Motor neuron (in vitro differentiated cells): ENCODE data around the gene PEX5L. TPM values are rescaled to one million over a fixed set of nuclear protein-coding genes. Genes with fewer than 3 reads are reported as not detected.

Source experiments
- ATAC-seq, 8 experiments: fragments of 200-7000 bp; cut with Tn5 transposase; replicated peaks in 6 of 8; 2 replicates each; pipeline ENCODE4 v1.8.0; 2021; ENCODE audit warnings: mild to moderate bottlenecking in 8 of 8, moderate library complexity in 8 of 8
- H3K27ac ChIP-seq, 2 donors: fragments of 250-450 bp; sonication (Bioruptor Pico); 2 replicates each; pipeline ENCODE4 v1.9.0; 2021; ENCODE audit warnings: antibody characterized with exemption in 2 of 2, mild to moderate bottlenecking in 2 of 2, moderate library complexity in 1 of 2
- H3K4me1 ChIP-seq, 2 donors: fragments of 250-450 bp; sonication (Bioruptor Pico); replicated peaks in 1 of 2; 2 replicates each; pipeline ENCODE4 v1.6.1; 2021; ENCODE audit warnings: antibody characterized with exemption in 2 of 2, mild to moderate bottlenecking in 2 of 2, moderate library complexity in 1 of 2
- H3K4me3 ChIP-seq, 5 donors: fragments of 250-450 bp; sonication (Bioruptor Pico); 2 replicates each; pipeline ENCODE4 v1.9.0; 2021; ENCODE audit warnings: antibody characterized with exemption in 5 of 5, mild to moderate bottlenecking in 5 of 5, moderate library complexity in 4 of 5
- WGBS, 10 experiments: fragments of 450-650 bp; shearing (Covaris generic); methylation state at CpG; one replicate each; pipeline ENCODE4 v1.0.0; 2022; 5-methylcytosine and 5-hydroxymethylcytosine counted together
- in situ Hi-C, 9 experiments: fragments of 400-800 bp; cut with MboI; loops; one replicate each; pipeline ENCODE4 v1.15.0; 2021; ENCODE audit warnings: low sequenced_read_pairs in 9 of 9, low pct_unique_long_range_greater_than_20kb in 2 of 9; ENCODE audit not compliant: unreplicated experiment in 9 of 9
- total RNA-seq, 8 experiments: library from RNA; unstranded; fragments of 300-600 nt; gene quantifications; 2 replicates each; pipeline versions ENCODE4 v1.2.3 to v1.2.4, GENCODE V29; 2022

PEX5L gene
- total RNA-seq, 8 experiments from 2014 or later: 3.6 to 76.9 (median 9.1) TPM

GRCh38 chr3:179949412-179949811, 87.3 kb downstream of the PEX5L start:
- in situ Hi-C loops: loop anchor here in 1 of 9 experiments (25.0 kb wide), 1 partner anchor 638 kb away; no protein-coding TSS in a partner anchor
- ATAC-seq: no peak
- no peak overlapping the region for H3K4me3 ChIP-seq
- 0 to 17% (median 0%) methylated on average over 1 of the region's 1 CpG; no CpG with 5 or more reads in 6 of the 10 experiments for WGBS, 10 experiments
- H3K4me1 ChIP-seq: peaks cover 5 to 8% of the 10 kb centered on the region in 2 donors
- H3K27ac ChIP-seq: no peak overlapping the region

GRCh38 chr3:179948740-179949139, 88.0 kb downstream of the PEX5L start:
- Histone ChIP-seq H3K4me3 (no peak overlapping the region), H3K4me1 (peaks cover 5 to 9% of the 10 kb centered on the region in 2 donors), H3K27ac (no peak overlapping the region)
- 43 to 100% (median 81%) methylated on average over 1 to 7 of the region's 7 CpGs for WGBS, 10 experiments
- no peak for ATAC-seq
- in situ Hi-C loops: loop anchor here in 1 of 9 experiments (25.0 kb wide), 1 partner anchor 639 kb away; no protein-coding TSS in a partner anchor

GRCh38 chr3:179945569-179945968, 91.2 kb downstream of the PEX5L start:
- no peak for ATAC-seq
- Histone ChIP-seq H3K4me3 (no peak overlapping the region), H3K4me1 (peaks cover 5 to 14% of the 10 kb centered on the region in 2 donors), H3K27ac (no peak overlapping the region)
- WGBS, 10 experiments: 5 to 94% (median 88%) methylated on average over 2 to 7 of the region's 7 CpGs; no CpG with 5 or more reads in 2 of the 10 experiments
- in situ Hi-C loops: loop anchor here in 1 of 9 experiments (25.0 kb wide), 1 partner anchor 642 kb away; no protein-coding TSS in a partner anchor

GRCh38 chr3:179943117-179943880, 93.4 kb downstream of the PEX5L start:
- Histone ChIP-seq H3K4me1 (peaks cover 0 to 7% of the 10 kb centered on the region in 2 donors), H3K4me3 (no peak overlapping the region), H3K27ac (no peak overlapping the region)
- in situ Hi-C loops: loop anchor here in 1 of 9 experiments (25.0 kb wide), 1 partner anchor 644 kb away; no protein-coding TSS in a partner anchor
- WGBS, 10 experiments: 11 to 57% (median 35%) methylated on average over 1 to 6 of the region's 6 CpGs
- ATAC-seq: peak in 6 of 8 experiments; percentile 61 to 98 (median 97)

GRCh38 chr3:179942553-179943075, 94.1 kb downstream of the PEX5L start:
- ATAC-seq: peak in 2 of 8 experiments; percentile 9 to 62
- Histone ChIP-seq H3K4me1 (peaks cover 0 to 7% of the 10 kb centered on the region in 2 donors), H3K27ac (no peak overlapping the region), H3K4me3 (no peak overlapping the region)
- 46 to 100% (median 96%) methylated on average over 1 to 7 of the region's 11 CpGs; no CpG with 5 or more reads in 1 of the 10 experiments for WGBS, 10 experiments
- in situ Hi-C loops: loop anchor here in 1 of 9 experiments (25.0 kb wide), 1 partner anchor 645 kb away; no protein-coding TSS in a partner anchor

- in situ Hi-C loops: loop anchor here in 1 of 9 experiments (25.0 kb wide), 1 partner anchor 652 kb away; no protein-coding TSS in a partner anchor
These were observed 101.0 kb downstream of the PEX5L start for GRCh38 chr3:179935710-179936109.

GRCh38 chr3:179933914-179934313, 102.8 kb downstream of the PEX5L start:
- in situ Hi-C loops: loop anchor here in 1 of 9 experiments (25.0 kb wide), 1 partner anchor 653 kb away; no protein-coding TSS in a partner anchor
- peak in 1 of 8 experiments; percentile 77 for ATAC-seq
- H3K27ac ChIP-seq: no peak overlapping the region

More at GRCh38 chr3:179935710-179936109, 101.0 kb downstream of the PEX5L start:
- Histone ChIP-seq H3K4me1 (no peaks in the 10 kb centered on the region), H3K4me3 (no peak overlapping the region), H3K27ac (no peak overlapping the region)
- WGBS, 10 experiments: 46 to 92% (median 71%) methylated on average over 1 to 2 of the region's 2 CpGs; no CpG with 5 or more reads in 3 of the 10 experiments
- no peak for ATAC-seq

GRCh38 chr3:179933080-179933479, 103.7 kb downstream of the PEX5L start:
- H3K4me1 ChIP-seq: no peaks in the 10 kb centered on the region
- H3K4me3 ChIP-seq: no peak overlapping the region
- H3K27ac ChIP-seq: no peak overlapping the region
- in situ Hi-C loops: loop anchor here in 1 of 9 experiments (25.0 kb wide), 1 partner anchor 654 kb away; no protein-coding TSS in a partner anchor
- peak in 4 of 8 experiments; percentile 67 to 85 (median 76) for ATAC-seq
- WGBS, 10 experiments: 3 to 88% (median 73%) methylated on average over 1 to 4 of the region's 4 CpGs; no CpG with 5 or more reads in 3 of the 10 experiments

More at GRCh38 chr3:179933914-179934313, 102.8 kb downstream of the PEX5L start:
- no peak overlapping the region for H3K4me3 ChIP-seq
- WGBS, 10 experiments: 0 to 100% (median 82%) methylated on average over 1 to 4 of the region's 4 CpGs; no CpG with 5 or more reads in 2 of the 10 experiments
- no peaks in the 10 kb centered on the region for H3K4me1 ChIP-seq

- peak in 3 of 8 experiments; percentile 65 to 82 (median 72) for ATAC-seq
- in situ Hi-C loops: loop anchor here in 1 of 9 experiments (25.0 kb wide), 1 partner anchor 655 kb away; no protein-coding TSS in a partner anchor
- Histone ChIP-seq H3K4me1 (no peaks in the 10 kb centered on the region), H3K27ac (no peak overlapping the region), H3K4me3 (no peak overlapping the region)
- WGBS, 10 experiments: 0 to 100% (median 87%) methylated on average over 1 of the region's 1 CpG
These were observed 104.1 kb downstream of the PEX5L start for GRCh38 chr3:179932674-179933073.

GRCh38 chr3:179929091-179929529, 107.6 kb downstream of the PEX5L start:
- WGBS, 10 experiments: 0 to 82% (median 51%) methylated on average over 1 of the region's 1 CpG; no CpG with 5 or more reads in 4 of the 10 experiments
- no peak overlapping the region for H3K27ac ChIP-seq

GRCh38 chr3:179927191-179927590, 109.5 kb downstream of the PEX5L start:
- H3K4me3 ChIP-seq: no peak overlapping the region
- H3K4me1 ChIP-seq: no peaks in the 10 kb centered on the region
- in situ Hi-C loops: loop anchor here in 2 of 9 experiments (10.0 to 25.0 kb wide), 2 partner anchors 660 to 668 kb away; no protein-coding TSS in a partner anchor
- H3K27ac ChIP-seq: no peak overlapping the region
- 8 to 92% (median 83%) methylated on average over 2 to 3 of the region's 3 CpGs; no CpG with 5 or more reads in 4 of the 10 experiments for WGBS, 10 experiments
- no peak for ATAC-seq

More at GRCh38 chr3:179929091-179929529, 107.6 kb downstream of the PEX5L start:
- in situ Hi-C loops: loop anchor here in 2 of 9 experiments (10.0 to 25.0 kb wide), 2 partner anchors 658 to 666 kb away; no protein-coding TSS in a partner anchor
- ATAC-seq: peak in 4 of 8 experiments; percentile 11 to 46 (median 40)
- Histone ChIP-seq H3K4me3 (no peak overlapping the region), H3K4me1 (no peaks in the 10 kb centered on the region)

GRCh38 chr3:179921951-179922350, 114.8 kb downstream of the PEX5L start:
- in situ Hi-C loops: loop anchor here in 2 of 9 experiments (10.0 to 25.0 kb wide), 2 partner anchors 665 to 673 kb away; no protein-coding TSS in a partner anchor
- peak in 2 of 8 experiments; percentile 21 to 33 for ATAC-seq
- WGBS, 10 experiments: 13 to 100% (median 71%) methylated on average over 1 to 3 of the region's 3 CpGs; no CpG with 5 or more reads in 2 of the 10 experiments
- H3K4me3 ChIP-seq: no peak overlapping the region
- H3K27ac ChIP-seq: no peak overlapping the region
- peaks cover 2 to 9% of the 10 kb centered on the region in 2 donors for H3K4me1 ChIP-seq
